PFSK-1 (cell line): ENCODE results near the gene TNPO1.

ENCODE experiments used
- FOXP2 ChIP-seq: optimal IDR thresholded peaks from 2 replicates; pipeline ENCODE3; 2011; ENCODE audit warnings: borderline replicate concordance, control low read depth, inconsistent platforms; ENCODE audit not compliant: insufficient read depth; ENCODE audit errors: extremely low read length, extremely low read depth
- POLR2AphosphoS5 ChIP-seq: IDR thresholded peaks from 2 replicates; pipeline ENCODE4 v1.6.1; 2012; ENCODE audit warnings: low read depth, mild to moderate bottlenecking, control low read depth, low read length, moderate library complexity
- SIN3A ChIP-seq: IDR thresholded peaks from 2 replicates; pipeline ENCODE4 v1.6.1; 2012; ENCODE audit warnings: mild to moderate bottlenecking, low read length, moderate library complexity, borderline replicate concordance; ENCODE audit not compliant: insufficient read depth
- TAF1 ChIP-seq: IDR thresholded peaks from 2 replicates; pipeline ENCODE4 v1.6.1; 2012; ENCODE audit warnings: low read length, control low read depth, borderline replicate concordance; ENCODE audit not compliant: insufficient read depth
- TF ChIP-seq, protein P1 (sequence below), 2 experiments: IDR thresholded peaks; 2 replicates each; pipeline versions ENCODE4 v1.6.1 to v1.8.0; 2011 to 2012; ENCODE audit warnings: low read depth in 2 of 2, low read length in 2 of 2, control low read depth in 1 of 2, inconsistent platforms in 1 of 2, mild to moderate bottlenecking in 1 of 2, moderate library complexity in 1 of 2; ENCODE audit not compliant: insufficient read depth in 1 of 2

TNPO1 gene

DNA sequence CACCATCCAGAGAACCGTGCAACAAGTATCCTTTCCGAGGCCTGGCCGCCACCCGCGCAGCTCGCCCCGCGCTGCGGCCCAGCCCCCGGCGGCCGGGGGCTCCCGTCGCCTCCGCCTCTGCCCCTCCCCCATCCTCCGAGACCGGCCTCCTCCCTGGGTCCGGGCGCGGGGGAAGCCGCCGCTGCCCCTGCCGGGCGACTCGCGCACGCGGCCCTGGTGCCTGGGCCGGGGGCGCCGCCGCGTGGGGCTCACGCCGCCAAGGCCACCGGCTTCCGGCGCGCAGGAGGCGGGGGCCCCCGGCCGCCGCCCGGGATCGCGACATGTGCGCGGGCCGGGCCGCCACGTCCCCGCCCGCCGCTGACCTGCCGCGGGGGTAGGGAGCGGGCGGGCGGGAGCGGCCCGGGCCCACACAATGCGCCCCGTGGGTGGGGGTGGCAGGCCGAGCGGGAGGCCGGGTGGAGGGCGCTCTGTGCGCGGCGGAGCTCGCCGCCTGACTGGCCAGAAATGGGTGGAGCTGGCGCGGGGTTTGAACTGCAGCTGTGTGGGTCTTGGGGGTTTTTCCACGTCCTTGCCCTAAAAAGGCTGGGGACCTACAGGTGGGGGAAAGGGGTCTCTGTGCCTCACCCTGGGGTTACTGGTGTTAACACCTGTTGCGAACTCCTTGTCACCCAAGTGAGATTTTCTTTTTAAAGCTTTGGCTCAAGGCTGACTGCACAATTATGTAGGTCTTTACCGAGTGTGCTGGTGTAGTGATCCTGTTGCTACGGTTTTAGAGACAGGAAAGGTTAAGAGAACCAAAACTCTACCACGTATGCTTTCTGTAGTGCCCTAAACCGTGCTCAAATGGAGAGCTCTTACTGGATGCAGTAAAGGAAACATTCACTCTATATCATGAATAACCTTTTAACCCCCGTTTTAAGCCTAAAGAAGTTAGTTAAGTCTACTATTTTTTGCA is 32.3 kb downstream of the TNPO1 start:
- no peak for TF ChIP-seq FOXP2
- TF ChIP-seq POLR2AphosphoS5, result no peak
- TF ChIP-seq TAF1, result no peak

DNA sequence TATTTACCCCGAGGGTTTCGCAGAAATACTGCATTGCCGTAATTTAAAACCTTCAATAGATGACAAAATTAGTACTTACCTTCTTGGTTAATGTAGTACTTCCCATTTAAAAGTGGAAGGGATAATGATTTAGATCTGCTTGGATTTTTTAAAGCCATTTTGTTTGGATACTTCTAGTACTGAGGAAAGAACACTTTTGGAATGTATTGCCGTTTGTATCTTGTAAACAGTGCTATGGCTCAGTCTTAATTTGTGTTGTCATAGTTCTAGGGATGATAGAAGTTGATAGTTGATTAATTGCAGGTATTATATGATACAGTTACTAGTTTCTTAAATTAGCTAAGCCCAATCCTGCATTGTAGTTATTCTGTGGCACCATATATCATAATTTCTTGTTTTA is 33.1 kb downstream of the TNPO1 start:
- TF ChIP-seq SIN3A (no peak), FOXP2 (no peak), TAF1 (no peak), POLR2AphosphoS5 (no peak)
- TF ChIP-seq, protein P1, sequence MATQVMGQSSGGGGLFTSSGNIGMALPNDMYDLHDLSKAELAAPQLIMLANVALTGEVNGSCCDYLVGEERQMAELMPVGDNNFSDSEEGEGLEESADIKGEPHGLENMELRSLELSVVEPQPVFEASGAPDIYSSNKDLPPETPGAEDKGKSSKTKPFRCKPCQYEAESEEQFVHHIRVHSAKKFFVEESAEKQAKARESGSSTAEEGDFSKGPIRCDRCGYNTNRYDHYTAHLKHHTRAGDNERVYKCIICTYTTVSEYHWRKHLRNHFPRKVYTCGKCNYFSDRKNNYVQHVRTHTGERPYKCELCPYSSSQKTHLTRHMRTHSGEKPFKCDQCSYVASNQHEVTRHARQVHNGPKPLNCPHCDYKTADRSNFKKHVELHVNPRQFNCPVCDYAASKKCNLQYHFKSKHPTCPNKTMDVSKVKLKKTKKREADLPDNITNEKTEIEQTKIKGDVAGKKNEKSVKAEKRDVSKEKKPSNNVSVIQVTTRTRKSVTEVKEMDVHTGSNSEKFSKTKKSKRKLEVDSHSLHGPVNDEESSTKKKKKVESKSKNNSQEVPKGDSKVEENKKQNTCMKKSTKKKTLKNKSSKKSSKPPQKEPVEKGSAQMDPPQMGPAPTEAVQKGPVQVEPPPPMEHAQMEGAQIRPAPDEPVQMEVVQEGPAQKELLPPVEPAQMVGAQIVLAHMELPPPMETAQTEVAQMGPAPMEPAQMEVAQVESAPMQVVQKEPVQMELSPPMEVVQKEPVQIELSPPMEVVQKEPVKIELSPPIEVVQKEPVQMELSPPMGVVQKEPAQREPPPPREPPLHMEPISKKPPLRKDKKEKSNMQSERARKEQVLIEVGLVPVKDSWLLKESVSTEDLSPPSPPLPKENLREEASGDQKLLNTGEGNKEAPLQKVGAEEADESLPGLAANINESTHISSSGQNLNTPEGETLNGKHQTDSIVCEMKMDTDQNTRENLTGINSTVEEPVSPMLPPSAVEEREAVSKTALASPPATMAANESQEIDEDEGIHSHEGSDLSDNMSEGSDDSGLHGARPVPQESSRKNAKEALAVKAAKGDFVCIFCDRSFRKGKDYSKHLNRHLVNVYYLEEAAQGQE (IDR thresholded peaks at IDR 0.05; ENCODE audit: insufficient read depth in 1 of 2, low read depth in 2 of 2, low read length in 2 of 2), result no peak

DNA sequence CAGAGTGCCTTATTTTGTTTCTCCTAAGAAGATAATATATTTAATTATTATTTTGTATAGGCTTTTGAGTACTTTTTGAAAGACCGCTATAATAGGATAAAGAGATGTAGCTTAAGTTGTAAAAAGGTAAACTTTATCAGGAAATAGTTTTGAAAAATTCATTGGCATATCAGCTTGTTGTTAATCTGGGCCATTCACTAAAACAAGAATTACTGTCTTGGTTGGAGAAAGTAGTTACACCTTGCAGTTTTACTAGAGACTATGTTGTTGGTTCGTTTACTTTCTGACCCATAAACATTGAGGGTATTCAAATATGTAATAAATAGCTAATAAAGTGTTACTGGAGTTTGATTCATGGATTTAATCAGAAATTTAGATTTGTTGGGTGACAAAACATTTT is 33.7 kb downstream of the TNPO1 start:
- TF ChIP-seq TAF1, result no peak
- no peak for TF ChIP-seq POLR2AphosphoS5
- TF ChIP-seq, protein P1 (IDR thresholded peaks at IDR 0.05; ENCODE audit: insufficient read depth in 1 of 2, low read depth in 2 of 2, low read length in 2 of 2), result no peak
- TF ChIP-seq FOXP2, result no peak
- TF ChIP-seq SIN3A, result no peak

DNA sequence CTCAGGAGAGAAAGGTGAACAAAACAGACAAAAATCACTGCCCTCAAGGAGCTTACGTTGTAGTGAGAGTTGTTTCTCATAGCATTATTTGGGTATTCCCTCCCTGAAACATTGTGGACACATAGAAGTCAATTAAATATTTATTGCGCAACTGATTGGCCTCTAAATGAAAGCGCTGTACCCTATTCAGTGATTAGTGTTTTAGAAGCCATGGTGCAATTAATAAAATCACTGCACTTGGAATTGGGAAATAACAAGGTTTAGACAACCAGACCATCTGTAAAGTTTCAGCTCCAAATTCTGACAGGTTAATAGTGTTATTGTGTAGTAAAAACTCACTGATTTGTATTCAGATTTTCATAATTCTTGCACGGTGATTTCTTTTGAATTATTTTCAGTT is 35.9 kb downstream of the TNPO1 start:
- TF ChIP-seq POLR2AphosphoS5 (no peak), SIN3A (no peak), FOXP2 (no peak), TAF1 (no peak)
- TF ChIP-seq, protein P1 (IDR thresholded peaks at IDR 0.05; ENCODE audit: insufficient read depth in 1 of 2, low read depth in 2 of 2, low read length in 2 of 2), result no peak

DNA sequence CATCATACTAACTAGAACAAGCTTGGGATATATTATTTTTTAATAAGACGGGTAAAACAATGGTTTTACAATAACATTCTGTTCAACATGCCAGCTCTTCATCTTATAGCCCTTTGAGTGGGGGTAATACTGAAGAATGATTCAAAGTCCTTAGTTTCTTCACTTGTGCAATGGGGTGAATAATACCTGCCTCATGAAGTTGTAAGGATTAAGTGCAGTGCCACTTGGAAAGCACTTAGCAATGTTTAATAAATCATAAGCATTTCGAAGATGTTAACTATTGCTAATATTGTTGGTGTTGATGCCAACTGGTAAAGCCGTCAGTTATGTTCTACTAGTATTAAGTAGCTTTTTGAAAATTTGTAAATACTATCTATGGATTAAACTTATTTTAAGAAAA is 38.0 kb downstream of the TNPO1 start:
- TF ChIP-seq SIN3A (no peak), TAF1 (no peak), FOXP2 (no peak), POLR2AphosphoS5 (no peak)
- TF ChIP-seq, protein P1 (IDR thresholded peaks at IDR 0.05; ENCODE audit: insufficient read depth in 1 of 2, low read depth in 2 of 2, low read length in 2 of 2), result no peak
